IPS DF 4.7 (cell line): ENCODE data around the gene MCTP2.

Experiments
- DNase-seq: peaks from one replicate; pipeline ENCODE4 v3.0.0-alpha.2; 2013; ENCODE audit warnings: low spot score; ENCODE audit errors: extremely low read depth

The MCTP2 gene

DNA sequence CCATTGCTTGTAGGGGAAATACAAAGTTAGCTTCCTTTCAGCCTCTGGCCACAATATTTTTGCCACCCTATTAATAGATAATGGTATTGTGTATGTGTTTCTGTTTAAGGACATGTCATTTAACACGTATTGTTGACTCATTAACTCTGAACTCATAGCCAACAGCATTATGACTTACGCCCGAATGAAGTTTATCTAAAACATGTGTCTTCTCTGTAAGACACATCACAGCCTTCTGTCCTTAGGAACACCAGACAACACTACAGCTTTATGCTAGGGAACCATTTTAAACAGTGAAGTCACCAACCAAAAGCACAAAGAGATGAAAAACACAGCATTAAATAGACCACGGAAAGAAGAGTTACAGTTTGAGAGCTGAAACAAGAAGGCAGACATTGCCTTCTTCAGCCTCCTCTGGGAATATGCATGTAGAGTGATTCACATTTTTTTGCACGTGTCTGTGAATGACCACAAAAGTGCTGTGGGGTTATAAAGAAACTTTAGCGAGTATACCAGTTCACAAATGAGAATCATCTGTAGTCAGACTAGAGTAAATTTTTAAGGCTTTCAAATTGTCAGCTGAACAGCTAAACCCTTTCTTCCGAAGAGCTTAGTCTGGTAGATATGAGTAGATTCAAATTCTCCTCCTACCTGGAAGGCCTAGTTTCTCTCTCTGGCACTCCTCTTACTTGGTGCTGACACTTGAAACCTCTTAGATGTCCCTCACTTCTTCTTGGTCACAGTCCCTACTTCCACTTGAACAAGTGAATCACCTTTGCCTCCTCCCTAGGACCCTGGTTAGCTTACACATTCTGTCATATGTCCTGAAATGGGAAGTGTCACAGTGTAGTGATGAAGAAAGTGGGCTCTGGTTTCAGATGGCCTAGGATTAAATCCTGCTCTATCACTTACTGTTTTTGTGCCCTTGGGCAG, 32.2 kb downstream of the MCTP2 start:
- no peak for DNase-seq

DNA sequence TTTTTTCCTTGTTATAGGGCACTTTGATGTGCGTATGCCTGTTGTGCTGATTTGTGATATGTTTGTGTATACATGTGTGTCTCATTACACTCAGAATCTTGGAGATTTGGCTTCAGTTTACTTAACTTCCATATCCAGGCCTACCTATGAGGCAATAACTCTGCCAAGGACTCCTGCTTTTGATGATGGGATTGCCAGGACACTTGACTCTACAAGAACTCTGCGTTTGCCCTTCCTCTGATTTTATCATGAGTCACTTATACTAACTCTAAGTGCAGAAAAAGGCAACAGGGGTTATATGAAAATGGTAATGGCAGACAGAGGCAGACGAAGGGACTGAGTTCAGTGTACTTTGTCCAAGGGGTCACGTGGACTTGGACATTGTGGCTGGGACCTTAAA, 33.6 kb downstream of the MCTP2 start:
- no peak for DNase-seq

GRCh38 chr15:94265982-94266381, 34.6 kb downstream of the MCTP2 start:
- DNase-seq: no peak

GRCh38 chr15:94266789-94267188, 35.4 kb downstream of the MCTP2 start:
- DNase-seq: no peak

- no peak for DNase-seq
Observed at GRCh38 chr15:94269954-94270353, 38.6 kb downstream of the MCTP2 start.

- DNase-seq: no peak
Observed at GRCh38 chr15:94270570-94270969, 39.2 kb downstream of the MCTP2 start.

- no peak for DNase-seq
Observed at GRCh38 chr15:94272251-94272898, 41.0 kb downstream of the MCTP2 start.

- no peak for DNase-seq
Observed at GRCh38 chr15:94273826-94274225, 42.5 kb downstream of the MCTP2 start.

DNA sequence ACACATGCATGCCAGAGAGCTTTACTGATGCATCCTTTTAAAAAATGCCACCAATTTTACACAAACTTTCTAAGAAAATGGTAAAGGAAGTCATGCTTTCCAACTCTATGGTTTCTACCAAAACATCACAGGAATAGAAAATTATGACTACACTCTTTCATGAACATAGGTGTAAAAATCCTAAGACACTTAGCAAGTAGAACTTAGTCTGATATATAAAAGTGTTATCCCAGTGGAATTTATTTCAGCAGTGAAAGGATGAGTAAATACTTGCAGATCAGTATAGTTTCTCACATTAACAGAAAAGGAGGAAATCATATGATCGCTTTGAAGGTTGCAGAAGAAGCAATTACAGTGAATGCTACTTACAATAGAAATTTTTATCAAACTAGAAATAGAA, 43.4 kb downstream of the MCTP2 start:
- no peak for DNase-seq

DNA sequence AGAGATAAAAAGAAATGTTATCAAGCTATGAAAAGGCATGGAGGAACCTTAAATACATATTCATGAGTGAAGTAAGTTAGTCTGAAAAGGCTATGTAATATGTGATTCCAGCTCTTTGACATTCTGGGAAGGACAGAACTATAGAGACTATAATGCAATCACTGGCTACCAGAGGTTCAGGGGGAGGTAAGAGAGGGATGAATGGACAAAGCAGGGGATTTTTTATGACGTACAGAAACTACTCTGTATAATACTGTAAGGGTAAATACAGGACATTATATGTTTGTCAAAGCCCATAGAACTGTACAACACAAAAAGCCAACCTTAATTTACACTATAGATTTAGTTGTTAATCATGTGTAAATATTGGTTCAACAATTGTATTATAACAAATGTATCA, 46.1 kb downstream of the MCTP2 start:
- DNase-seq: no peak

- no peak for DNase-seq
Observed at GRCh38 chr15:94279736-94280135, 48.4 kb downstream of the MCTP2 start.

DNA sequence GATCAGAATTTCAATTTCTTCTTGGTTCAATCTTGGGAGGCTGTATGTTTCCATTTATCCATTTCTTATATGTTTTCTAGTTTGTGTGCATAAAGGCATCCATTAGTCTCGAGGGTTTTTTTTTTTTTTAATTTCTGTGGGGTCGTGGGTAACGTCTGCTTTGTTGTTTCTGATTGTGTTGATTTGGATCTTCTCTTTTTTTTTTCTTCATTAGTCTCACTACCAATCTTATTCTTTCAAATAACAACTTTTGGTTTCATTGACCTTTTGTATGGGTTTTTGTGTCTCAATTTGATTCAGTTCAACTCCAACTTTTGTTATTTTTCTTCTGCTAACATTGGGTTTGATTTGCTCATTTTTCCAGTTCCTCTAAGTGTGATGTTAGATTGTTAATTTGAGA, 48.9 kb downstream of the MCTP2 start:
- no peak for DNase-seq

- DNase-seq: no peak
Observed at GRCh38 chr15:94282269-94283250, 51.2 kb downstream of the MCTP2 start.

DNA sequence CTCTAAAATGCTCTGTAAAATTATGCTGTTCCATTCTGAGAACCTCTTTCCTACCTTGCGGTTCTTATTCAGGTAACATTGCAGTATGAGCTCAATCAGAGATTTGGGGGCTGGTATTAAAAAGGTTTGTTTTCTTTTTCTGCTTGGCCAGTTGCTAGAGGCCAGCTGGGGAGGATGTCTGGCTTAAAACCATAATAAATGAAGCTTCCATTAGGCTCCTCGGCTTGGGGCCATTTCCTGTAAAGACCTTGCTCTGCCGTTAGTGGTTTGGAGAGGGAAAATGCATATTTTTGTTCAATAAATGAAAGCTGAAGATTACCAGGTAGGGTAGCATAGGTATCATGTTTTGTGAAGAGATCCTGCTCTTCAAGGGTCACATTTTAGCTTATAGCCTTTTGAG, 55.2 kb downstream of the MCTP2 start:
- DNase-seq: no peak

GRCh38 chr15:94287794-94288246, 56.5 kb downstream of the MCTP2 start:
- DNase-seq: no peak

GRCh38 chr15:94290730-94291129, 59.4 kb downstream of the MCTP2 start:
- no peak for DNase-seq

- DNase-seq: no peak
Observed at GRCh38 chr15:94293411-94294402, 62.3 kb downstream of the MCTP2 start.

DNA sequence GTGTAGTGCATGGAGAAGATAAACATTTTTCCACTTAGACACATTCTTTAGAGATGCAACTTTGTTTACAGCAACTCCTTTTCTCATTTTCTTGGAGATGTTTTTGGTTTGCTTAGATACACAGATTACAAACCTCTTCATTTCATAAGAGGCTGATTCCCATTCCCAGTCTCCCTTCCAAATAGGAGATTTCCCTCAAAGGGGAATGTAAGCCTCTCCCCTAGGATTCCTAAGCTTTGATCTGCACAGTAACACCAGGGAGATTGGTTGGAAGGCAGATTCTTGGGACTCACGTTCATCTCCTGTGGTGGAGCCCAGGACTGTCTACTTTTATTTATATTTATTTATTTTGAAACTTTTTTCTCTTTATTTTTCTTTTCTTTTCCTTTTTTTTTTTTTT, 63.2 kb downstream of the MCTP2 start:
- no peak for DNase-seq

GRCh38 chr15:94295275-94295674, 63.9 kb downstream of the MCTP2 start:
- no peak for DNase-seq

DNA sequence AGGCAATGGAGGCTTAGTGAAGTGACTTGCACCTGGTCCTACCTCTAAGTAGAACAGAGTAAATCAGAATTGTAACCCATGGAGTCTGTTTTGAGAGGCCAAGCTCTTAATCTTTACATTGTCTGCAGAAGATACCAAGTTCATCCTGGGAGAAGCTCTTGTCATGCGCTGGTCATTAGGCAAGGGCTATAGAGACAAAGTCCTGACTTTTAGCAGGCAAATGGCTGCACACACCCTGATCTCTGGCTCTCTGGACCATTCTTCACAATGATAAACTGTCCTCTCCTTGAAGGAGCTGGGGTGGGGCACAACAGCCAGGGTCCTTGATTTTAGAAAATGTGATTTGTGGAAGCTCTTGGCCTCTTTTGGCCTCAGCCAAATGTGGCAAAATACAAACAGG, 65.4 kb downstream of the MCTP2 start:
- no peak for DNase-seq
